OCI-LY3 (cell line): Measurements from ENCODE around the gene KCTD13.

Source experiments
- EZH2phosphoT487 ChIP-seq: fragments of 200-600 bp; shearing (Covaris generic); IDR thresholded peaks from 2 replicates; pipeline ENCODE4 v1.6.1; 2018; ENCODE audit warnings: antibody characterized with exemption, mixed run types, low read depth
- TF ChIP-seq, protein P1 (sequence below): fragments of 200-600, 300-600 bp; sonication (generic); IDR thresholded peaks from 2 replicates; pipeline ENCODE4 v1.5.1; 2014; ENCODE audit warnings: antibody characterized with exemption, low read length, low read depth

DNA sequence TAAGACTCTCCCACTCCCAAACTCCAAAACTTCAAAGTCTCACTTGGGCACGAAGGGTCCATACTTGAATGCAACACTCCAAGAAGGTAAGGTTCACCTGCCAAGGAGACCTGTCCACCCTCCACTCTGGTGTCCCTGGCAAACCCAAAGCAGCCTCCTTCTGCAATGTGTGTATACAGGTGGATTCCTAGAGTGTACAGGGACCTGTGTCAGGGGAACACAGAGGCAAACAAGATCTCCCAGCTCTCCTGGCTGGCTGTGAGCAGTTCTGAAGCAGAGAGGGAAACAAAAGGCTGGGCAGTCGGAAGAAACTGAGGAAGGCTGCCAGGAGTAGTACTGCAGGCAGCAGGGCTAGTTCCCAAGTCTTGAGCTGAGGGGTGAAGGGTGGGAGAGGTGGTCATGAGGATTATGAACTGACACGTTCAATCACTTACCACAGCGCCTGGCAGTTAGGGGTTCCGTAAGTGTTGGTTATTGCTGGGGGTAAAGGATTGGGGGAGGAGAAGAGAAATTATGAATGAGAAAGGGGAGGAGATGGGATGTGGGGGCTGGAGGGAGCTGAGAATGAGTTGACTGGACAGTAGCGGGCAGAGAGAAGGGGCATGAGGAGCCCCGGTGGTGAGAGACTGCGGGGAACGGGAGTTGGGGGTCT, 795 bp downstream of the KCTD13 start:
- TF ChIP-seq, protein P1, sequence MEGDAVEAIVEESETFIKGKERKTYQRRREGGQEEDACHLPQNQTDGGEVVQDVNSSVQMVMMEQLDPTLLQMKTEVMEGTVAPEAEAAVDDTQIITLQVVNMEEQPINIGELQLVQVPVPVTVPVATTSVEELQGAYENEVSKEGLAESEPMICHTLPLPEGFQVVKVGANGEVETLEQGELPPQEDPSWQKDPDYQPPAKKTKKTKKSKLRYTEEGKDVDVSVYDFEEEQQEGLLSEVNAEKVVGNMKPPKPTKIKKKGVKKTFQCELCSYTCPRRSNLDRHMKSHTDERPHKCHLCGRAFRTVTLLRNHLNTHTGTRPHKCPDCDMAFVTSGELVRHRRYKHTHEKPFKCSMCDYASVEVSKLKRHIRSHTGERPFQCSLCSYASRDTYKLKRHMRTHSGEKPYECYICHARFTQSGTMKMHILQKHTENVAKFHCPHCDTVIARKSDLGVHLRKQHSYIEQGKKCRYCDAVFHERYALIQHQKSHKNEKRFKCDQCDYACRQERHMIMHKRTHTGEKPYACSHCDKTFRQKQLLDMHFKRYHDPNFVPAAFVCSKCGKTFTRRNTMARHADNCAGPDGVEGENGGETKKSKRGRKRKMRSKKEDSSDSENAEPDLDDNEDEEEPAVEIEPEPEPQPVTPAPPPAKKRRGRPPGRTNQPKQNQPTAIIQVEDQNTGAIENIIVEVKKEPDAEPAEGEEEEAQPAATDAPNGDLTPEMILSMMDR = no peak
- TF ChIP-seq EZH2phosphoT487 = no peak
